IPS-18a (cell line): Measurements from ENCODE around the gene PNLIPRP1.

Experiments
- H3K27ac ChIP-seq: one replicate; pipeline ENCODE4 v1.5.1; 2013; ENCODE audit warnings: low read length
- H3K27me3 ChIP-seq: one replicate; pipeline ENCODE4 v1.6.1; 2013; ENCODE audit warnings: mild to moderate bottlenecking, low read length; ENCODE audit not compliant: control insufficient read depth, insufficient read depth
- H3K36me3 ChIP-seq: one replicate; pipeline ENCODE4 v1.6.1; 2013; ENCODE audit warnings: low read depth, low read length; ENCODE audit not compliant: control insufficient read depth
- H3K4me1 ChIP-seq: one replicate; pipeline ENCODE4 v1.6.1; 2013; ENCODE audit warnings: low read depth, low read length; ENCODE audit not compliant: control insufficient read depth
- H3K4me3 ChIP-seq: one replicate; pipeline ENCODE4 v1.5.1; 2013; ENCODE audit warnings: low read length
- H3K9ac ChIP-seq: one replicate; pipeline ENCODE4 v1.6.1; 2013; ENCODE audit warnings: mild to moderate bottlenecking, low read length, moderate library complexity
- H3K9me3 ChIP-seq: one replicate; pipeline ENCODE4 v1.6.1; 2013; ENCODE audit warnings: low read depth, low read length; ENCODE audit not compliant: control insufficient read depth

Gene PNLIPRP1

DNA sequence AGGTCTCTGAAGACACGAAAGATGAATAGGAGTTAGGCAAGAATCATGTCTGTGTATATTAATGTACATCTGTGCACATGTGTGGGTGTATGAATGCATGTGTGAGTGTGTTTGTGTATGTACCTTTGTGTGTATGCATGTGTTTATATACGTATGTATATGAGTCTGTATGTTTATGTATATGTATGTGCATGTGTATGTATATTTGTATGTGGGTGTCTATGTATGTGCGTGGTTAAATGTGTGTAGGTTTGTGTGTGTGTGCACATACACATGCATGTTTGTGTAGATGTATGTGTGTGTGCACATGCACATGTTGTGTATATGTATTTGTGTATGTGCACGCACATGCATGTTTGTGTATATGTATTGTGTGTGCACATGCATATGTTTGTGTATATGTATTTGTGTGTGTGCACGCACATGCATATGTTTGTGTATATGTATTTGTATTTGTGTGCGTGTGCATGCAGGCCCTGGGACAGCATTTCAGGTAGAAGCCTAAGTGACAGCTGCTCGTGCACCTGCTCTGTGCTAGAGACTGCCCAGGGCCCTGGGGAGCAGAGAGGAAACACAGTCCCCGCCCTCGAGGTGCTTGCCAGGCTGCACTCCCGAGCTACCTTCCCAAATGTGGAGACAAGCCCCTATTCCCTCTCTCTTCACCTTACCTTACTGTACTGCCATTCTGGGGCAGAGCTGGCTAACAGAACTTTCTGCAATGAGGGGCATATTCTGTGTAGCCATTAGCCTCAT is 12.1 kb downstream of the PNLIPRP1 start:
- Histone ChIP-seq H3K4me3 (no peak overlapping the region), H3K9ac (no peak overlapping the region), H3K27me3 (no peaks in the 10 kb centered on the region), H3K9me3 (no peaks in the 10 kb centered on the region), H3K27ac (no peak overlapping the region), H3K4me1 (no peaks in the 10 kb centered on the region), H3K36me3 (no peaks in the 10 kb centered on the region)

DNA sequence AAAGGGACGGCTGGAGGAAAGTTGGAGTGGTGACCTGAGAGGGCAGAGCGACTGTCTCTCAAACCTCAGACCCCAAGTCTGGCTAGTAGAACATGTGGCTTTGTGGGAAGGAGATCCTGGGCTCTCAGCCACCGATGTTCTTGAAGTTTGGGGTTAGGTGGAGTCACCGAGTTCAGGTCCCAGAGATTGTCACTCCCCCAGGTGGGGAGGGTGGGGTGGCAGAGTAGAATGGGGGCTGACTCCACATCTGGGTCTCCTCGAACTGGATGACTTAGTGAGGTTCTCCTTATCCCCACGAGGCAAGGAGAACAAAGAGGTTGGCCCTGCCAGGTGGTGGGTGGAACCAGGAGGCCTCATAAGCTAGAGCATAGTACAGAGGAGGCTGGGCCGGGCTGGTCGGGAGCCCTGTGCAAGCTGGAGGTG is 15.3 kb downstream of the PNLIPRP1 start:
- H3K9ac ChIP-seq, result no peak overlapping the region
- no peaks in the 10 kb centered on the region for H3K36me3 ChIP-seq
- no peak overlapping the region for H3K4me3 ChIP-seq
- H3K4me1 ChIP-seq, result no peaks in the 10 kb centered on the region
- peaks cover 12% of the 10 kb centered on the region for H3K27me3 ChIP-seq
- no peak overlapping the region for H3K27ac ChIP-seq
- no peaks in the 10 kb centered on the region for H3K9me3 ChIP-seq

DNA sequence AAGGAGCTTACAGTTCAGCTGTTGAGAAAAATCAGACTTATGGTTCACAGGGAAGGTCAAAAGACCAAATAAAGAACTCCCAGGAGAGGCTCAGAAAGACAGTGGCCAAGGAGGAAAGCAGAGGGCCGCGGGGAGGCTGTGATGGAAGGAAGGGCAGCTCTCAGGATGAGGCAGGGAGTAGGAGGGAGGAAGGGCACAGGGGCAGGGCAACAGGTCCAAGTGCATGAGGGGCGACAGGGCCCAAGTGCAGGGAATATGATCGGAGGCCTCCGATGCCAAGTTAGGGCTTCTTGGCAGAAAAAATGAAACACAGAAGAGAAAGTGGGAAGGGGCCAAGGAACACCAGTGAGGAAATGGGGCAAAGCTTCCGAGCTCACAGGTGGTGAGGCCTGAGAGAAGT is 16.6 kb downstream of the PNLIPRP1 start:
- H3K9ac ChIP-seq, result no peak overlapping the region
- H3K4me1 ChIP-seq, result no peaks in the 10 kb centered on the region

DNA sequence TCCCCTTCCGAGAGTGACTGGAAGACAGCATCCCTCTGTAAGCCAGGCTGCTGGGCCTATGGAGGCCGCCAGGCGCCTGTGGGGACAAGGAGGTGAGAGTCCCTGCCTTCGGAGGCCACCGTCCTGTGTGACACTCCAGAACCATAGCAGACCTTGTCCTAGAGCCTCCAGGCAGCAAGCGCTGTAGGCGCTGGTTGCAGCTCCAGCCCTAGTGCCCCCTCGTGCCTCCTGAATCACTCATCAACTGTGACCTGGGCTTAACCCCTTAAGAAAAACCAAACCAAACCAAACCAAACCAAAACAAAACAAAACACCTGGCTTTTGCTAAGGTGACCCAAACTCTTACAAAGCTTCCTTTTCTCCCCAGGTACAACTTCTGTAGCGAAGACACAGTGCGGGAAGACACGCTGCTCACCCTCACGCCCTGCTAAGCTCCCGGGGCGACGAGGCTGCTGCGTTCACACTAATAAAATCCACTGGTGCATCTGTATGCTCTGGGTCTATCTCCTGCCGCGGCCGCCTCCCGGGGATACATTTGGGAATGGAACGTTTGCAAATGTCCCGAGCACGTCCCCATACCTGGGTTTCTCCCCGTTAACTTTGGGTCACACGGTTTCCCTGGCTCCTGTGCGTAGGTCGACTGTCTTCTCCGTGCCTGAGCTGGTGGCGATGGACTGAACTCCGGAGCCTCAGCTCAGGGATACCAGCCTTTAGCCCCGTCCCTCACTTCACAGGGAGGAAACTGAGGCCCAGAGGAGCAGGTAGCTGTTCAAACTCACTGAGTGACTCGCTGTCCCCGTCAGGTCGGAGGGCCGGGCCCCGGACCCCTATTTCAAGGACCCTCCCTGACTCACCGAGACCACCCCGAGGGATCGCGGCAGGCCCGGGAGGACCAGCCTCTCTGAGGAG is 18.2 kb downstream of the PNLIPRP1 start:
- H3K36me3 ChIP-seq, result no peaks in the 10 kb centered on the region
- no peak overlapping the region for H3K27ac ChIP-seq
- H3K9ac ChIP-seq, result peak overlapping the region; percentile 36
- H3K4me1 ChIP-seq, result no peaks in the 10 kb centered on the region
- H3K4me3 ChIP-seq, result peak overlapping the region; percentile 62
- peaks cover 12% of the 10 kb centered on the region for H3K27me3 ChIP-seq
- no peaks in the 10 kb centered on the region for H3K9me3 ChIP-seq

More for the DNA sequence above, 16.6 kb downstream of the PNLIPRP1 start:
- Histone ChIP-seq H3K27me3 (peaks cover 12% of the 10 kb centered on the region), H3K9me3 (no peaks in the 10 kb centered on the region), H3K27ac (no peak overlapping the region), H3K4me3 (no peak overlapping the region), H3K36me3 (no peaks in the 10 kb centered on the region)

DNA sequence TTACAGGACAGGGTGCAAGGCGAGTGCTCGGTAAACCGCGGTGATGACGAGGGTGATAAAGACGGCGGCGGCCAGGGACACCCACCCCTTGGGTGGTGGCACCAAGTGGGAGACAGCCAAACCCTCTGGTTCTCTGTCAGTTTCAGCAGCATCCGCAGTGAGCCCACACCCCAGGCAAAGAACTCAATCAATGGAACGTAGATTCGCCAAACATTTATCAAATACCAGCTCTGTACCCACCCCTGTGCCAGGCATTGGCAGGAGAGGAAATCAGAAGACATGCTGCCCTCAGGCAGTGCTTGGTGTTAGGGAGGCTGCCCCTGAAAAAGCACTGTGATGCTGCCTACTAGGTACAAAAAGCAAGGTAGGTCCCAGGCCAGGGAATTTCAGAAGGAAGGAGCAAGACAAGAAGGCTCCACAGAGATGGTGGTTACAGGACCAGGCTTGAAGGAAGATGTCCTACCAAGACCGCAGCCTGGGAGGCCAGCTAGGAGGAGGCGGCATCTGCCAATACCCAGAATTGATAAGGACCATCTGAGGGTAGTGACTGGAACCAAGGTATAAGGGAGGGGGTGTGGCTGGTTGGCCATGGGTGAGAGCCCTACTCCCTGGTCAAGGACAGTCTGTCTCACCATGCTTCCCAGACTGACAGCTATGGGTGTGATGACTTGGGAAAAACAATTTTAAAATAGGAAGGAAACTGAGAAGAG is 19.8 kb downstream of the PNLIPRP1 start:
- Histone ChIP-seq H3K27me3 (peaks cover 12% of the 10 kb centered on the region), H3K9me3 (no peaks in the 10 kb centered on the region), H3K4me3 (no peak overlapping the region), H3K9ac (no peak overlapping the region), H3K4me1 (no peaks in the 10 kb centered on the region), H3K36me3 (no peaks in the 10 kb centered on the region), H3K27ac (no peak overlapping the region)

DNA sequence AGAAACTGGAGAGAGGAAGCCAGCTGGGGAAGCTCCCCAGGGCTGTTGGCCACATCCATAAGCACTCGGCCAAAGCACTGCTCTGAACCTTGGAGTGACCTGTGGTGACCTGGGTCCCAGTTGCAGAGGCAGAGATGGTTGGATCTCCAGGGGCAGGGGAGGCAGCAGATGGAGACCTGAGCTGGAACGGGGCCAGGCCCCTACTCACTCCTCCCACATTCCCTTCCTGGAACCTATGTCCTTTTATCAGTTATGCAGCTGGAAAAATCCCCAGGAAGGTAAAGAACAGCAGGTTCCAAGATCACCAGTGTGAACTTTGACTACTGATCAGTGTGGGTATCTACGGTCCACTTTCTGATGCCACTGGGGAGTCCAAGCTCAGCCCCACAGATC is 20.4 kb downstream of the PNLIPRP1 start:
- peaks cover 12% of the 10 kb centered on the region for H3K27me3 ChIP-seq
- H3K9ac ChIP-seq, result no peak overlapping the region
- no peaks in the 10 kb centered on the region for H3K9me3 ChIP-seq
- no peak overlapping the region for H3K27ac ChIP-seq
- H3K4me1 ChIP-seq, result no peaks in the 10 kb centered on the region
- no peaks in the 10 kb centered on the region for H3K36me3 ChIP-seq
- no peak overlapping the region for H3K4me3 ChIP-seq

DNA sequence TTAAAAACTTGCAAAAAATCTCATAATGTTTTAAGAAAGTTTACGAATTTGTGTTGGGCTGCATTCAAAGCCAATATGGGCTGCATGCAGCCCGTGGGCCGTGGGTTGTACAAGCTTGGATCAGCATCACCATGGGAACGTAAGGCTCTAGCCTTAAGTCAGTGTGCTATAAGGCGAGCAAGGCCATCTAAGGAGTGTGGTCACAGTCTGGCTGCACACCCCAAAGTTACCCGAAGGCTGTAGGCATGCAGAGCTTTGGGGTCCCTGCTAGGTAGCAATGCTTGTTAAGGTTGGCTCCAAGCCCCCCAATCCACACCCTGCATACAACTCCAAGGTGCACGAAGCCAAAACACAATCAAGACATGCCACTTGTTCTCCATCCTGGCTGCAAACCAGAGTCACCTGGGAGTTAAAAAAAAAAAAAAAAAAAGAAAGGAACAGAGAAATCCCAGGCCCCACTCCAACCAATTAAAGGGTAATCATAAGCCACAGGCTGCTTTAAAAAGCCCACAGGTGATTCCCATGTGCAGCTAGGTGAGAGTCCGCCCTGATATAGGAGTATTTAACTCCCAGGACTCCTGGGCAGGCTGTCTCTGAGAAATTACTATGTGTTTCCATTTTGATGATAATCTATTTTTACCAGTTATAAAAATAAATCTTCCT is 21.5 kb downstream of the PNLIPRP1 start:
- Histone ChIP-seq H3K4me1 (no peaks in the 10 kb centered on the region), H3K36me3 (no peaks in the 10 kb centered on the region), H3K9me3 (no peaks in the 10 kb centered on the region), H3K9ac (no peak overlapping the region), H3K27me3 (peaks cover 12% of the 10 kb centered on the region), H3K4me3 (no peak overlapping the region), H3K27ac (no peak overlapping the region)

DNA sequence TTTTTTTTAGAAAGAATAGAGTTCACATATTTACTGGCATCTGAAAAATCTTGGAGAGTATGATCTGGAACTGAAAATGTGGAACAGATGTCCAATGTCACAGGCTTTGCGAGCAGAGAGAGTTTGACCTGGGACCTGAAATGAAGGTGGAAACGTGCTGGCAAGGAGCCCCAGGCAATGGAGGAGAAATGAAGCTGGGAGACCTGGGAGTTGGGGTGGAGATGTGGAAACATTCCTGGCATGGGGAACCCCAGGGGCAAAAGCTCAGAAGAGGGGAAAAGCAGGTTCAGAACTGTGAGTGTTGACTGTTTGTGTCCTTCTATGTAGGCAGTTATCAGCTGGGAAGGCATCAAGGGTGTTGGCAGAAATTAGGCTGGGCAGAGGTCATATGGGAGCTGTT is 22.7 kb downstream of the PNLIPRP1 start:
- Histone ChIP-seq H3K27ac (no peak overlapping the region), H3K4me3 (no peak overlapping the region), H3K9me3 (no peaks in the 10 kb centered on the region), H3K36me3 (no peaks in the 10 kb centered on the region), H3K4me1 (no peaks in the 10 kb centered on the region), H3K9ac (no peak overlapping the region), H3K27me3 (peaks cover 9% of the 10 kb centered on the region)

DNA sequence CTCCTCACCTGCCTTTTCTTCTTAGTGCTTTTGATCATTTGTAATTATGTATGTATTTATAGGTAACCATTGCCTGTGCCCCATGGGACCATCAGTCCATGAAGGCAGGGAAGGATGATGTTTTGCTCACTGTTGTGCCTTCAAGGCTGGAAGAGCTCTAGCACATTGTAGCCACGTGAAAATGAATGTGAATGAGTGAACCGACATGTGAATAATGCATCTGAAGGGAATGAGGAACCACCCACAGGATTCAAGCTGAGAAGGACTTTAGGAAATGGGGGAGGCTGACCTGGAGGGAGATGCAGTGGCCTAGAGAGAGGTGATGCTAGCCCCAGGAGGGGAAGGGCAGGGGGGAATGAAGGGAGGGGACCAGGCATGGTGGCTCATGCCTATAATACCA is 24.0 kb downstream of the PNLIPRP1 start:
- Histone ChIP-seq H3K4me3 (no peak overlapping the region), H3K9ac (no peak overlapping the region), H3K27me3 (no peaks in the 10 kb centered on the region), H3K4me1 (no peaks in the 10 kb centered on the region), H3K27ac (no peak overlapping the region), H3K36me3 (no peaks in the 10 kb centered on the region), H3K9me3 (no peaks in the 10 kb centered on the region)

DNA sequence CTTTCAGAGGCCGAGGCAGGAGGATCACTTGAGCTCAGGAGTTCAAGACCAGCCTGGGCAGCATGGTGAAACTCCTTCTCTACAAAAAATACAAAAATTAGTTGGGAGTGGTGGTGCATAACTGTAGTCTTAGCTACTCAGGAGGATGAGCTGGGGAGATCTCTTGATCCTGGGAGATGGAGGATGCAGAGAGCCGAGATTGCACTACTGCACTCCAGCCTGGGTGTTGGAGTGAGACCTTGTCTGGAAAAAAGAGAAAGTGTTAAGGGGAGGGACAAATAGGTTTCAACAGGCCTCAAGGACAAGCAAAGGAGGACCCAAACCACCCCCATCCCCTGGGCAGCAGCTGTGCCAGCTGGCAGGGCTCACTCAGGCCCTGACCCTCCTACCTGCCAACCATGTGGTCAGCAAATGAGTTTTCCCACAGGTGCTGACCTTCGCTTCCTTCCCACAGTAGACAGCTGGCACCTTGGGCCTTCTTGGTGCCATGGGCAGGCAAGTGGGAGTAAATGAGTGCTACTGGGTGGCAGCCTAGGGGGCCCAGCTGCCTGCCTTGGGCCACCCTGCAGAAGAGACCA is 24.5 kb downstream of the PNLIPRP1 start:
- Histone ChIP-seq H3K27me3 (no peaks in the 10 kb centered on the region), H3K36me3 (no peaks in the 10 kb centered on the region), H3K4me1 (no peaks in the 10 kb centered on the region), H3K27ac (no peak overlapping the region), H3K9ac (no peak overlapping the region), H3K9me3 (no peaks in the 10 kb centered on the region), H3K4me3 (no peak overlapping the region)
